H9 (cell line): ENCODE data around the gene FBXL14. TPM values are rescaled to one million over a fixed set of nuclear protein-coding genes. Genes with fewer than 3 reads are reported as not detected.

Experiments
- DNase-seq: peaks from one replicate; pipeline ENCODE4 v3.0.0-alpha.2; 2017
- H2AFZ ChIP-seq: one replicate; pipeline ENCODE4 v1.6.1; 2013; ENCODE audit warnings: mild to moderate bottlenecking, low read length, control low read depth, moderate library complexity
- H2AK5ac ChIP-seq: 2 replicates; pipeline ENCODE4 v1.6.1; 2013; ENCODE audit warnings: low read length, control low read depth, mixed read lengths; ENCODE audit not compliant: insufficient read length
- H2BK120ac ChIP-seq: one replicate; pipeline ENCODE4 v1.6.1; 2013; ENCODE audit warnings: low read depth, mild to moderate bottlenecking, low read length, control low read depth, inconsistent platforms; ENCODE audit not compliant: poor library complexity, severe bottlenecking
- H2BK12ac ChIP-seq: 2 replicates; pipeline ENCODE4 v1.6.1; 2013; ENCODE audit warnings: low read length, control low read depth, mixed read lengths, low read depth; ENCODE audit not compliant: insufficient read length
- H2BK15ac ChIP-seq: 2 replicates; pipeline ENCODE4 v1.6.1; 2013; ENCODE audit warnings: low read depth, low read length, control low read depth
- H2BK20ac ChIP-seq: one replicate; pipeline ENCODE4 v1.6.1; 2013; ENCODE audit warnings: low read depth, mild to moderate bottlenecking, low read length, control low read depth, inconsistent platforms; ENCODE audit not compliant: poor library complexity, severe bottlenecking
- H2BK5ac ChIP-seq: 2 replicates; pipeline ENCODE4 v1.6.1; 2013; ENCODE audit warnings: low read length, control low read depth, mixed read lengths; ENCODE audit not compliant: insufficient read length
- H3K14ac ChIP-seq: 2 replicates; pipeline ENCODE4 v1.6.1; 2013; ENCODE audit warnings: low read length, control low read depth; ENCODE audit not compliant: insufficient read depth
- H3K18ac ChIP-seq: 2 replicates; pipeline ENCODE4 v1.6.1; 2013; ENCODE audit warnings: low read depth, mild to moderate bottlenecking, mixed read lengths, low read length, control low read depth; ENCODE audit not compliant: insufficient read length
- H3K23ac ChIP-seq: 2 replicates; pipeline ENCODE4 v1.6.1; 2013; ENCODE audit warnings: low read length, control low read depth, mixed read lengths, low read depth; ENCODE audit not compliant: insufficient read length
- H3K23me2 ChIP-seq: 2 replicates; pipeline ENCODE4 v1.6.1; 2013; ENCODE audit warnings: low read depth, mild to moderate bottlenecking, mixed read lengths, low read length, control low read depth; ENCODE audit not compliant: insufficient read length, poor library complexity, severe bottlenecking
- H3K27ac ChIP-seq: 2 replicates; pipeline ENCODE4 v1.5.1; 2013; ENCODE audit warnings: low read length, control low read depth, mixed read lengths, low read depth; ENCODE audit not compliant: insufficient read length
- H3K27me3 ChIP-seq: 2 replicates; pipeline ENCODE4 v1.6.1; 2013; ENCODE audit warnings: low read length, control low read depth, inconsistent platforms; ENCODE audit not compliant: insufficient read depth
- H3K4ac ChIP-seq: 2 replicates; pipeline ENCODE4 v1.6.1; 2013; ENCODE audit warnings: low read depth, mild to moderate bottlenecking, control low read depth, inconsistent platforms, low read length, moderate library complexity
- H3K4me1 ChIP-seq: 2 replicates; pipeline ENCODE4 v1.6.1; 2013; ENCODE audit warnings: low read length, control low read depth, inconsistent platforms; ENCODE audit not compliant: insufficient read depth
- H3K4me2 ChIP-seq: 2 replicates; pipeline ENCODE4 v1.6.1; 2013; ENCODE audit warnings: low read length, control low read depth, mixed read lengths; ENCODE audit not compliant: insufficient read length, insufficient read depth
- H3K56ac ChIP-seq: 2 replicates; pipeline ENCODE4 v1.6.1; 2013; ENCODE audit warnings: low read depth, mild to moderate bottlenecking, mixed read lengths, low read length, control low read depth; ENCODE audit not compliant: insufficient read length
- H3K79me1 ChIP-seq: 2 replicates; pipeline ENCODE4 v1.6.1; 2013; ENCODE audit warnings: low read depth, mild to moderate bottlenecking, moderate library complexity, low read length, control low read depth, inconsistent platforms; ENCODE audit not compliant: insufficient read depth, poor library complexity, severe bottlenecking
- H3K79me2 ChIP-seq: 2 replicates; pipeline ENCODE4 v1.6.1; 2013; ENCODE audit warnings: low read length, control low read depth, inconsistent platforms; ENCODE audit not compliant: insufficient read depth
- H3K9ac ChIP-seq: 2 replicates; pipeline ENCODE4 v1.6.1; 2013; ENCODE audit warnings: low read length, control low read depth, mixed read lengths; ENCODE audit not compliant: insufficient read length; ENCODE audit errors: extremely low read depth
- H3K9me3 ChIP-seq: one replicate; pipeline ENCODE4 v1.6.1; 2013; ENCODE audit warnings: low read depth, low read length, inconsistent platforms; ENCODE audit not compliant: control insufficient read depth
- H3T11ph ChIP-seq: one replicate; pipeline ENCODE4 v1.6.1; 2013; ENCODE audit warnings: mild to moderate bottlenecking, low read length, control low read depth, inconsistent platforms
- H4K20me1 ChIP-seq: one replicate; pipeline ENCODE4 v1.6.1; 2013; ENCODE audit not compliant: control insufficient read depth, insufficient read length, insufficient read depth
- H4K5ac ChIP-seq: 2 replicates; pipeline ENCODE4 v1.6.1; 2013; ENCODE audit warnings: low read depth, mild to moderate bottlenecking, mixed read lengths, low read length, control low read depth; ENCODE audit not compliant: insufficient read length
- H4K8ac ChIP-seq: replicated peaks from 2 replicates; pipeline ENCODE4 v1.6.1; 2013; ENCODE audit warnings: low read length, control low read depth, mixed read lengths, low read depth; ENCODE audit not compliant: insufficient read length
- H4K91ac ChIP-seq: 2 replicates; pipeline ENCODE4 v1.6.1; 2013; ENCODE audit warnings: low read depth, mild to moderate bottlenecking, moderate library complexity, mixed read lengths, low read length, control low read depth; ENCODE audit not compliant: insufficient read length
- H3K27ac Mint-ChIP-seq, 3 experiments: 2 replicates in 2 of 3; 3 replicates in 1 of 3; pipeline ENCODE4 v1.8.0; 2020 to 2021; ENCODE audit warnings: mixed read lengths in 3 of 3, mild to moderate bottlenecking in 1 of 3, moderate library complexity in 1 of 3
- H3K27me3 Mint-ChIP-seq: 2 replicates; pipeline ENCODE4 v1.8.0; 2021; ENCODE audit warnings: low read depth, mild to moderate bottlenecking, moderate library complexity, mixed read lengths
- H3K36me3 Mint-ChIP-seq, 3 experiments: 2 replicates in 2 of 3; 3 replicates in 1 of 3; pipeline ENCODE4 v1.8.0; 2020 to 2021; ENCODE audit warnings: low read depth in 3 of 3, mixed read lengths in 3 of 3; ENCODE audit not compliant: insufficient read depth in 1 of 3
- H3K4me1 Mint-ChIP-seq, 2 experiments: 2 replicates each; pipeline ENCODE4 v1.8.0; 2020; ENCODE audit warnings: mixed read lengths in 2 of 2
- H3K4me3 Mint-ChIP-seq, 2 experiments: 2 replicates in 1 of 2; 3 replicates in 1 of 2; pipeline ENCODE4 v1.8.0; 2020 to 2021; ENCODE audit warnings: mild to moderate bottlenecking in 2 of 2, mixed read lengths in 2 of 2, moderate library complexity in 1 of 2
- H3K9me3 Mint-ChIP-seq, 2 experiments: 2 replicates in 1 of 2; 3 replicates in 1 of 2; pipeline ENCODE4 v1.8.0; 2020; ENCODE audit warnings: mild to moderate bottlenecking in 2 of 2, mixed read lengths in 2 of 2, moderate library complexity in 1 of 2
- WGBS: extraction: QIAGEN DNeasy Blood & Tissue Kit; methylation state at CpG from one replicate; pipeline ENCODE4 v1.1.7; 2013; ENCODE audit warnings: missing lambda C conversion rate, low lambda C conversion rate, mixed read lengths; ENCODE audit not compliant: insufficient read length; ENCODE audit errors: extremely low coverage; 5-methylcytosine and 5-hydroxymethylcytosine counted together
- total RNA-seq: library from RNA; stranded (reverse); gene quantifications from 2 replicates; pipeline ENCODE4 v1.2.1, GENCODE V29; 2021
- TF ChIP-seq, protein P1 (sequence below): fragments of 200-600 bp; sonication (generic); conservative IDR thresholded peaks from 3 replicates; pipeline ENCODE4 v1.8.0; 2021; ENCODE audit warnings: antibody characterized with exemption, mild to moderate bottlenecking

The FBXL14 gene
- total RNA-seq, 1 experiment from 2014 or later = 15.6 TPM

- Mint-ChIP-seq H3K27ac (no peak overlapping the region), H3K4me1 (peaks cover 5% of the 10 kb centered on the region in 2 experiments), H3K36me3 (peaks cover 3 to 9% (median 7%) of the 10 kb centered on the region in 3 experiments; a peak in 5 of 7 replicates), H3K9me3 (peaks cover 9 to 18% of the 10 kb centered on the region in 2 experiments), H3K4me3 (no peak overlapping the region), H3K27me3 (peaks cover 22% of the 10 kb centered on the region)
- Histone ChIP-seq H3K18ac (no peak overlapping the region), H2BK120ac (no peak overlapping the region), H3K9ac (no peak overlapping the region), H3K14ac (no peak overlapping the region), H3K4me1 (no peaks in the 10 kb centered on the region), H4K5ac (no peak overlapping the region), H3K27me3 (no peaks in the 10 kb centered on the region), H4K20me1 (no peaks in the 10 kb centered on the region), H3K79me1 (no peaks in the 10 kb centered on the region), H2BK20ac (no peak overlapping the region), H3K4ac (no peak overlapping the region), H3K56ac (no peak overlapping the region), H4K91ac (no peak overlapping the region), H4K8ac (no peak overlapping the region), H3K9me3 (no peaks in the 10 kb centered on the region), H3K27ac (no peak overlapping the region), H3K23ac (no peak overlapping the region), H2AK5ac (no peak overlapping the region), H2BK15ac (no peak overlapping the region), H2AFZ (no peak overlapping the region), H3K79me2 (no peaks in the 10 kb centered on the region), H3K4me2 (no peak overlapping the region), H2BK5ac (no peak overlapping the region), H3K23me2 (no peaks in the 10 kb centered on the region), H3T11ph (no peak overlapping the region), H2BK12ac (no peak overlapping the region)
- TF ChIP-seq, protein P1, sequence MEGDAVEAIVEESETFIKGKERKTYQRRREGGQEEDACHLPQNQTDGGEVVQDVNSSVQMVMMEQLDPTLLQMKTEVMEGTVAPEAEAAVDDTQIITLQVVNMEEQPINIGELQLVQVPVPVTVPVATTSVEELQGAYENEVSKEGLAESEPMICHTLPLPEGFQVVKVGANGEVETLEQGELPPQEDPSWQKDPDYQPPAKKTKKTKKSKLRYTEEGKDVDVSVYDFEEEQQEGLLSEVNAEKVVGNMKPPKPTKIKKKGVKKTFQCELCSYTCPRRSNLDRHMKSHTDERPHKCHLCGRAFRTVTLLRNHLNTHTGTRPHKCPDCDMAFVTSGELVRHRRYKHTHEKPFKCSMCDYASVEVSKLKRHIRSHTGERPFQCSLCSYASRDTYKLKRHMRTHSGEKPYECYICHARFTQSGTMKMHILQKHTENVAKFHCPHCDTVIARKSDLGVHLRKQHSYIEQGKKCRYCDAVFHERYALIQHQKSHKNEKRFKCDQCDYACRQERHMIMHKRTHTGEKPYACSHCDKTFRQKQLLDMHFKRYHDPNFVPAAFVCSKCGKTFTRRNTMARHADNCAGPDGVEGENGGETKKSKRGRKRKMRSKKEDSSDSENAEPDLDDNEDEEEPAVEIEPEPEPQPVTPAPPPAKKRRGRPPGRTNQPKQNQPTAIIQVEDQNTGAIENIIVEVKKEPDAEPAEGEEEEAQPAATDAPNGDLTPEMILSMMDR = no peak
- no CpG with 5 or more reads among the region's 12 CpGs for WGBS
- no peak for DNase-seq
These were observed 41.4 kb downstream of the FBXL14 start for GRCh38 chr12:1552911-1553491.
